HG03354 (cell line): ENCODE data around the gene FOXK1.

Source experiments
- ATAC-seq: cut with Tn5 transposase; IDR thresholded peaks from one replicate; pipeline ENCODE4 v1.9.1; 2021; ENCODE audit warnings: mild to moderate bottlenecking; ENCODE audit not compliant: unreplicated experiment, poor library complexity, severe bottlenecking

Gene FOXK1

GRCh38 chr7:4714767-4715409 lies 32.8 kb downstream of the FOXK1 start:
- no peak for ATAC-seq

GRCh38 chr7:4715410-4715776 lies 33.3 kb downstream of the FOXK1 start:
- no peak for ATAC-seq

- no peak for ATAC-seq
Observed at GRCh38 chr7:4716946-4717795, 35.1 kb downstream of the FOXK1 start.

- ATAC-seq, result no peak
Observed at GRCh38 chr7:4718075-4718474, 36.0 kb downstream of the FOXK1 start.

- no peak for ATAC-seq
Observed at GRCh38 chr7:4720225-4720624, 38.1 kb downstream of the FOXK1 start.

GRCh38 chr7:4722308-4722707 lies 40.2 kb downstream of the FOXK1 start:
- ATAC-seq, result no peak

GRCh38 chr7:4722960-4723630 lies 41.0 kb downstream of the FOXK1 start:
- ATAC-seq, result no peak

GRCh38 chr7:4724648-4725013 lies 42.5 kb downstream of the FOXK1 start:
- peak; percentile 42 for ATAC-seq

GRCh38 chr7:4725014-4725849 lies 43.1 kb downstream of the FOXK1 start:
- ATAC-seq, result peak; percentile 86

GRCh38 chr7:4725850-4726450 lies 43.9 kb downstream of the FOXK1 start:
- ATAC-seq, result no peak

GRCh38 chr7:4726566-4726965 lies 44.5 kb downstream of the FOXK1 start:
- no peak for ATAC-seq

GRCh38 chr7:4727914-4728705 lies 46.0 kb downstream of the FOXK1 start:
- ATAC-seq, result no peak

GRCh38 chr7:4729266-4729665 lies 47.2 kb downstream of the FOXK1 start:
- no peak for ATAC-seq

GRCh38 chr7:4730276-4730675 lies 48.2 kb downstream of the FOXK1 start:
- ATAC-seq, result no peak

- ATAC-seq, result no peak
Observed at GRCh38 chr7:4730971-4731370, 48.9 kb downstream of the FOXK1 start.

GRCh38 chr7:4731803-4732202 lies 49.7 kb downstream of the FOXK1 start:
- ATAC-seq, result no peak

GRCh38 chr7:4733936-4734528 lies 51.9 kb downstream of the FOXK1 start:
- no peak for ATAC-seq

- ATAC-seq, result no peak
Observed at GRCh38 chr7:4734587-4735345, 52.7 kb downstream of the FOXK1 start.
